ENCODE results near the gene STMN3. TPM values are rescaled to one million over a fixed set of nuclear protein-coding genes. Genes with fewer than 3 reads are reported as not detected.
"Not testable (repeated sequence)": the region's sequence is repeated elsewhere in the genome, so short reads cannot be mapped to it uniquely, and the experiment has no call there.

The STMN3 gene
- total RNA-seq, 1 experiment from 2014 or later, result 34.2 TPM

GRCh38 chr20:63611646-63612045 lies 41.6 kb downstream of the STMN3 start:
- DNase-seq (ENCODE audit: low read depth, low spot score), result no peak
- in situ Hi-C loops (cut with HindIII; ENCODE audit: low pct_unique_long_range_greater_than_20kb, low sequenced_read_pairs), result no loop called here

GRCh38 chr20:63610581-63611435 lies 42.4 kb downstream of the STMN3 start:
- no peak for DNase-seq (ENCODE audit: low read depth, low spot score)
- in situ Hi-C loops (cut with HindIII; ENCODE audit: low pct_unique_long_range_greater_than_20kb, low sequenced_read_pairs), result no loop called here

DNA sequence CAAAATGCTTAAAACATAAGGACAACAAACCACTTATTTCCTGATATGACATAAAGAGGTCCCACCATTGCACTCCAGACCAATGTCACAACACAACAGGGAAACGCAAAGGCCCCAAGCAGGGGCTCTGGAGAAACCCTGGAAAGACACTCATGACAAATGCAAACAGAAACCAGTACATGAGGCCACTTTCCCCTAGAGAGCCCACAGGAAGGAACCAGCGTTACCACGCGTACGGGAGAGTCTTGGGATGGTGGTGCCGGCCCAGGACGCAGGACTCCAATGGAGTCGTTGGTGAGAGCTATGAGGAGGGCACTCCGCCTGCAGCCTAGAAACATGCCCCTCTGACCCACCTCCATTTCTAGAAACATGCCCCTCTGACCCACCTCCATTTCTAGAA lies 46.5 kb downstream of the STMN3 start:
- no peak for DNase-seq (ENCODE audit: low read depth, low spot score)
- in situ Hi-C loops (cut with HindIII; ENCODE audit: low pct_unique_long_range_greater_than_20kb, low sequenced_read_pairs), result no loop called here

DNA sequence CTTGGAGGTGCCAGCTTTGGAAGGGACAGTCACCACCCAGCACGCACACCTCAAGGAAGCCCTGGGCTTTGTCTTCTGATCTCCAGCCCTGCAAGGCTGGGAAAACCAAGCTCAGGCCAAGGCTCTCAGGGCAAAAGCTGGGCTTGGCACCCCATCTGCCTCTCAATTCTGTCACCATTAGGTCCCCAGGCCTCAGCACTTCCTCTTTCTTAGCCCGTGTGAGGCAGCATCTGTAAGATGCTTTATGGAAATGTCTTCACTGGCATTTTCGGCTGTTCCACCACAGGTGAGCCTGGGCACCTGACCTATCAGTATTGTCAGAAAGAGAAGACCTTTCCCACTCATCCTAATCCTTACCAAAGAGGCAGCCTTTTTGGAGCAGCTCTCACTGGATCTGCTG lies 50.9 kb downstream of the STMN3 start:
- in situ Hi-C loops (cut with HindIII; ENCODE audit: low pct_unique_long_range_greater_than_20kb, low sequenced_read_pairs), result no loop called here

DNA sequence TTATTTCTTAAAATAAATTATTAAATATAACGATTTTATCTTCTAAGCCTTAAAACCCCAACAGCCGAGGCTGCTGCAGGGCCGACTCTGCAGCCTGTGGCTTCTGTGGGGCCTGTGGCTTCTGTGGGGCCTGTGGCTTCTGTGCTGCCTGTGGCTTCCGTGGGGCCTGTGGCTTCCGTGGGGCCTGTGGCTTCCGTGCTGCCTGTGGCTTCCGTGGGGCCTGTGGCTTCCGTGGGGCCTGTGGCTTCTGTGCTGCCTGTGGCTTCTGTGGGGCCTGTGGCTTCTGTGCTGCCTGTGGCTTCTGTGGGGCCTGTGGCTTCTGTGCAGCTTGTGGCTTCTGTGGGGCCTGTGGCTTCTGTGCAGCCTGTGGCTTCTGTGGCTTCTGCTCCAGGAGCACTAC lies 51.5 kb downstream of the STMN3 start:
- DNase-seq (ENCODE audit: low read depth, low spot score); in situ Hi-C loops (cut with HindIII; ENCODE audit: low pct_unique_long_range_greater_than_20kb, low sequenced_read_pairs): not testable (repeated sequence)

More for the DNA sequence above, 50.9 kb downstream of the STMN3 start:
- DNase-seq (ENCODE audit: low read depth, low spot score), result no peak

DNA sequence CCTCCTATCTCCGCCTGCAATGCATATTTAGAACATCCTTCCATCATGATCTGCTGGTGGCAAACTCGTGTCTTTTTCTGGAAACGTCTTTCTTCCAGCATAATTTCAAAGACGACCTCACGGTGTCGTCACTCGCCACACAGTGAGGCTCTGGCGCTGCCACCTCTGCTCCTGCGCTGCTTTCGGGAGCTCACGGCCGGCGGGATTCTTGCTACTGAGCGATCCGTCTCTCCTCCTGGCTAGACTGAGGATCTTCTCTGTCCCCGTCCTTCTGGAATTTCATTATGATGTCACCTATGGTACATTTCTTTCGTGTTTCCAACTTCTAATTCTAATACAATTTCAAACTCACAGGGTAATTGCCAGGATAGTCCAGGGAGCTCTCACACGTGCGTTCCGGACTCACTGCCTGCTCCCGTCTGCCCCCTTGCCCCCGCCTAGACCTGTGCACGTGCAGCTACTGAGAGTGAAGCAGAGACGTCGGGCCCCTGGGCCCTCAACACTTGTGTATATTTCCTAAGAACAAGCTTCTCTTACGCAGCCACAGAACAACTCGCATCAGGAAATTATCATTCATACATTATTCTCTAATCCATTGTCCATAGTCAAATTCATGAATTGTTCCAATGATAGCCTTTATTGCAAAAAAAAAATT lies 53.7 kb downstream of the STMN3 start:
- no peak for DNase-seq (ENCODE audit: low read depth, low spot score)
- in situ Hi-C loops (cut with HindIII; ENCODE audit: low pct_unique_long_range_greater_than_20kb, low sequenced_read_pairs), result no loop called here

GRCh38 chr20:63598479-63599395 lies 54.5 kb downstream of the STMN3 start:
- no peak for DNase-seq (ENCODE audit: low read depth, low spot score)

DNA sequence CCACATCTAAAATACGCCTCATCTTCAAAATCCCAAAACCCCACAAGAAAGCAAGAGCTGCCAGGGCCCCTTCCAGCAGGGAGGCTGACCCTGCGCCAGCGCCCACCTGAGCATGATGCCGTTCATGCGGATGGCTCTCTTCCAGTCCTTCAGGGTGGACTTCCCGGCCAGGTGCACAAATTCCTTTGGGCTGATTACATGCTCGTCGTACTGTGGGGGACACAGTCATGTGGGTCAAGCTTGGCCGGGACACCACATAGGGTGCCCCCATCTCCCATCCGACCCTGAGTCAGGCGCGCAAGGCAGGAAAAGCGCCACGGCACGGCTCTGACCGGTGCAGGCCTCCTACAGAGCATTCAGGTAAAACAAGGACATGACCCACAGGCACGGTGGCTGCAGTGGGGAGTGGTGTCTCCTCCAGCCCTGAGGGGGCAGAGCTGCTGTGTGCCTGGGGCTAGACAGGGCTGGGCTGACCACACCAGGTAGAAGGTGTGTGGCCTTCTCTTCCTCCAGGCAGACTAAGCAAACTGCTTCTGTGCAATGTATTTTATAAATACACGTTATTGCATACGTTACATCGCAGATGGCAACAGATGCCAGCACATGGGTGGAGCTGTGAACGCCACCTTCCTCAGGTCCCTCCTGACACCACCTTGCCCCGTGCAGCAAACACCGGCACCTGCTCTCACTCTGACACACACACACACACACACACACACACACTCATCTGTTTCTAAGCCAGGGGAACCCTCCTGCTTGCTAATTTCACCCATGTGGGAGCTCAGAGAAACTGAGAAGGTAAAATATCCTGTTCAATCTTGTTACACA lies 55.4 kb downstream of the STMN3 start:
- in situ Hi-C loops (cut with HindIII; ENCODE audit: low pct_unique_long_range_greater_than_20kb, low sequenced_read_pairs), result no loop called here

More at GRCh38 chr20:63598479-63599395, 54.5 kb downstream of the STMN3 start:
- in situ Hi-C loops (cut with HindIII; ENCODE audit: low pct_unique_long_range_greater_than_20kb, low sequenced_read_pairs), result no loop called here

DNA sequence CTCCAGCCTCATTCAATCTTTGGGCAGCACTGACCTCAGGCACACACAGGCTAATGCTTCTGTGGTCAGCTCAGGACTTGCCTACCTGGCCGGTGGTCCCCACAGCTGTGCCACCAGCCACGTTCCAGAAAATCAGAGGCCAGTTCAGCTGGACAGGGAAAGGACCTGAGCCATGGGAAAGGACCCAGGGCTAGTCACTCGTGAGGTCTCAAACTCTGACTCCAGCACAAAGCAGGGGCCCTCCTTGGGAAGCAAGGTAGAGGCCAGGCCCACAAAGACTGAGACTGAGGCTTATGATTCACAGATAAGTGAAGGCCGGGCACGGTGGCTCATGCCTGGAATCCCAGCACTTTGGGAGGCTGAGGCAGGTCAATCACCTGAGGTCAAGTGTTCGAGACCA lies 56.8 kb downstream of the STMN3 start:
- in situ Hi-C loops (cut with HindIII; ENCODE audit: low pct_unique_long_range_greater_than_20kb, low sequenced_read_pairs), result no loop called here
- no peak for DNase-seq (ENCODE audit: low read depth, low spot score)

More for the DNA sequence above, 55.4 kb downstream of the STMN3 start:
- DNase-seq (ENCODE audit: low read depth, low spot score), result no peak

GRCh38 chr20:63595416-63596127 lies 57.7 kb downstream of the STMN3 start:
- in situ Hi-C loops (cut with HindIII; ENCODE audit: low pct_unique_long_range_greater_than_20kb, low sequenced_read_pairs), result no loop called here
- no peak for DNase-seq (ENCODE audit: low read depth, low spot score)

DNA sequence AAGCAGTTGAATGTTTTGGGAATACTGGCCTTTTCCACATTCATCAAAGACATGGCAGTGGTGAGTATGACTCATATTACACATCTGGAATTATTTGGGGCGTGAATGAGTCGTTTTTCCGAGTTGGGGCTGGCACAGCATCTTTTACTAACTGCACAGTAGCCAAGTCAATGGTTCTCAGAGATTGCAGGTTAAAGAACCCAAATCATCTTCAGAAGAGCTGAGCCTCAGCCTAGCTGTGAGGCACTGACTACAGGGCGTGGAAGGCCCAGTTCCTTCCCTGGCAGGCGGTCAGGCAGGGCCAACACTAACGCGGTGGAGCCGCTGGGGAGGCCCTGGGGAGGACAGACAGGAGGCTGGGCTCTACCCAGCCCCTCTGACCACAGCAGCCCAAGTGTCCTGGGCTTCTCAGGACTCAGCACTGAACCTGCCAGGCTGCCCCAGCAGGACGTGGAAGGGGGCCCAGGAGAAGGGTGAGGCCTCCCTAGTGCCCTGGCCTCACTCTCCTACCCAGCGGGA lies 59.1 kb downstream of the STMN3 start:
- no peak for DNase-seq (ENCODE audit: low read depth, low spot score)

GRCh38 chr20:63592661-63593060 lies 60.6 kb downstream of the STMN3 start:
- in situ Hi-C loops (cut with HindIII; ENCODE audit: low pct_unique_long_range_greater_than_20kb, low sequenced_read_pairs), result no loop called here

More for the DNA sequence above, 59.1 kb downstream of the STMN3 start:
- in situ Hi-C loops (cut with HindIII; ENCODE audit: low pct_unique_long_range_greater_than_20kb, low sequenced_read_pairs), result no loop called here

DNA sequence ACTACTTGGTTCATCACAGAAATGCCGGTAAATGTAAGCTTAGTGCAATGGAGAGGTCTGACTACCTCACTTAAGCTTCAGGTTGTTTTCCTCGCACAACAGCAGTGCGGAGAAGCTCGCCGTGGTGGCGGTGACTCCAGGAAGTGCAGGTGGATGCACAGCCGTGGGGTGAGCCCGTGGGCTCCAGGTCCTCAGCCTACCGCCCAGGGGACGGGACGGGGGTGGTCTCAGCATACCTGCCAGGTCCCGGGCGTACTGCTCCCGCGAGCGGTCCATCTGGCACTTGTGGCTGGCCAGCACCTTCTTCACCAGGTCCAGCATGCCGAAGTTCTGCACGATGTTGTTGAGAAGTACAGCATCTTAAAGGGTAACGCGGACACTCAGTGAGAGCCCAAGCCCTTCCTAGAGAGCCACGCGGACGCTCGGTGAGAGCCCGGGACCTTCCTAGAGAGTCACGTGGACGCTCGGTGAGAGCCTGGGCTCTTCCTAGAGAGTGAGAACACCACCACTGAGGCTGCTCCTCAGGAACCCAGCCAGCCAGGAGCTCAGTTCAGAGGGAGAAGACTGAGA lies 61.4 kb downstream of the STMN3 start:
- DNase-seq (ENCODE audit: low read depth, low spot score), result no peak
- in situ Hi-C loops (cut with HindIII; ENCODE audit: low pct_unique_long_range_greater_than_20kb, low sequenced_read_pairs), result no loop called here

More at GRCh38 chr20:63592661-63593060, 60.6 kb downstream of the STMN3 start:
- no peak for DNase-seq (ENCODE audit: low read depth, low spot score)

GRCh38 chr20:63591147-63591533 lies 62.1 kb downstream of the STMN3 start:
- in situ Hi-C loops (cut with HindIII; ENCODE audit: low pct_unique_long_range_greater_than_20kb, low sequenced_read_pairs), result no loop called here
- no peak for DNase-seq (ENCODE audit: low read depth, low spot score)

DNA sequence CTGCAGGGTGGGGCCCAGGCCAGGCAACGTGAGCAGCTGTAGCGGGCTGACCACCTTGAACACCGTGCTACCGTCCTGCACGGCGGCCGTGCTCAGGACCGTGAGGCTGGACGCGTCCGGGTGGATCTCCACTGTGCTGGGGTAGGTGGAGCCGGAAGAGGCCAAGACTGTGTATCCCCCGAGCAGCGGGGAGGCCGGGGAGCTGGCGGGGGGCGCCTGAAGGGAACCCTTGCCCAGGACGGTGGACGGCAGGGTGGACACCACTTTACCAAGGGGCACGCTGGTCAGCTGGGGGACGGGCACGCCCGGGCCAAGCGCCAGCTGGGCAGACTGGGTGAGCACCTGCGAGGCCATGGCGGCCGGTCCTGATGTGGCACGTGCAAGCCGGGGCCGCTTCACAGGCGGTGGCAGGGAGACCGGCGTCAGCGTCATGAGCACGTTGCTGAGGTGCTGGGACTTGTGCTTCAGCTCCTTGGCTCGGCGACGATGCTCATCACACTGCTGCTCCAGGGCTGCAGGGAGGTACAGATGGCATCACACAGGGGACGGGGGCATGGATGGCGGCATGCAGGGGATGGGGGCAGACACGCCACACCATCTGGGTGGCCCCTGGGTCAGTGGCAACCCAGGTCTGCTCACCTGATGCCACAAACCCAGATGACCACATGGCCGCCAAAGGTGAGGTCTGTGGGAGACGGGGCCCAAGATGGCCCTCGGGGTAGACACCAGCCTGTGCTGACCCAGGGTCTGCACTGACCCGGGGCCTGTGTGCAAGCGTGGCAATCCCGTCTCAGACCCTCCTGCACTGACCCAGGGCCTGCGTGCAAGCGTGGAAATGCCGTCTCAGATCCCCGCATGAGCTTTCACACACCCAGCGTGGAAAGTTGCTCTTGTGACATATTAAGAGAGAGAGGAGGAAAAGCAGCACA lies 62.7 kb downstream of the STMN3 start:
- no peak for DNase-seq (ENCODE audit: low read depth, low spot score)
- in situ Hi-C loops (cut with HindIII; ENCODE audit: low pct_unique_long_range_greater_than_20kb, low sequenced_read_pairs), result no loop called here
